Activated B cell treated with CpG ODN at 0.5 μM for 24 hours (primary cell): ENCODE results near the gene CCDC7. TPM values are rescaled to one million over a fixed set of nuclear protein-coding genes. Genes with fewer than 3 reads are reported as not detected.

ENCODE experiments used
- ATAC-seq: fragments of 200-7000 bp; cut with Tn5 transposase; one replicate; pipeline ENCODE4 v1.10.0; 2021; ENCODE audit warnings: low read depth, mild to moderate bottlenecking, moderate library complexity
- CTCF ChIA-PET: fragments of 350-600 bp; sonication (Branson Sonifier 250); formaldehyde crosslinking; loops from one replicate; lab custom pipeline; 2021; ENCODE audit warnings: antibody characterized with exemption; lab: Charles Lee
- POLR2A ChIA-PET: fragments of 350-600 bp; sonication (Branson Sonifier 250); formaldehyde crosslinking; loops from one replicate; lab custom pipeline; 2021; ENCODE audit warnings: antibody characterized with exemption; lab: Charles Lee
- DNase-seq: peaks from one replicate; pipeline ENCODE4 v3.0.0; 2022
- H3K27ac Mint-ChIP-seq: one replicate; pipeline ENCODE4 v1.8.0; 2020; ENCODE audit warnings: mixed read lengths
- H3K27me3 Mint-ChIP-seq: one replicate; pipeline ENCODE4 v1.8.0; 2021; ENCODE audit warnings: mixed read lengths
- H3K36me3 Mint-ChIP-seq: one replicate; pipeline ENCODE4 v1.8.0; 2021; ENCODE audit warnings: low read depth, mixed read lengths
- H3K4me1 Mint-ChIP-seq: one replicate; pipeline ENCODE4 v1.8.0; 2021; ENCODE audit warnings: mixed read lengths
- H3K4me3 Mint-ChIP-seq: one replicate; pipeline ENCODE4 v1.8.0; 2020; ENCODE audit warnings: mild to moderate bottlenecking, mixed read lengths
- H3K9me3 Mint-ChIP-seq: one replicate; pipeline ENCODE4 v1.8.0; 2020; ENCODE audit warnings: mixed read lengths
- intact Hi-C: fragments of 100-400 bp; cut with micrococcal nuclease; formaldehyde crosslinking; loops from one replicate; pipeline ENCODE4 v1.15.1; 2024
- total RNA-seq: library from RNA; stranded (reverse); gene quantifications from 2 replicates; pipeline ENCODE4 v1.2.3, GENCODE V29; 2022
- TF ChIP-seq, protein P1 (sequence below): fragments of 200-600 bp; IDR thresholded peaks from one replicate; pipeline ENCODE4 v1.8.0; 2022; ENCODE audit warnings: antibody characterized with exemption, mild to moderate bottlenecking

The CCDC7 gene
- total RNA-seq, 1 donor from 2014 or later, result 20.0 TPM

- TF ChIP-seq, protein P1, sequence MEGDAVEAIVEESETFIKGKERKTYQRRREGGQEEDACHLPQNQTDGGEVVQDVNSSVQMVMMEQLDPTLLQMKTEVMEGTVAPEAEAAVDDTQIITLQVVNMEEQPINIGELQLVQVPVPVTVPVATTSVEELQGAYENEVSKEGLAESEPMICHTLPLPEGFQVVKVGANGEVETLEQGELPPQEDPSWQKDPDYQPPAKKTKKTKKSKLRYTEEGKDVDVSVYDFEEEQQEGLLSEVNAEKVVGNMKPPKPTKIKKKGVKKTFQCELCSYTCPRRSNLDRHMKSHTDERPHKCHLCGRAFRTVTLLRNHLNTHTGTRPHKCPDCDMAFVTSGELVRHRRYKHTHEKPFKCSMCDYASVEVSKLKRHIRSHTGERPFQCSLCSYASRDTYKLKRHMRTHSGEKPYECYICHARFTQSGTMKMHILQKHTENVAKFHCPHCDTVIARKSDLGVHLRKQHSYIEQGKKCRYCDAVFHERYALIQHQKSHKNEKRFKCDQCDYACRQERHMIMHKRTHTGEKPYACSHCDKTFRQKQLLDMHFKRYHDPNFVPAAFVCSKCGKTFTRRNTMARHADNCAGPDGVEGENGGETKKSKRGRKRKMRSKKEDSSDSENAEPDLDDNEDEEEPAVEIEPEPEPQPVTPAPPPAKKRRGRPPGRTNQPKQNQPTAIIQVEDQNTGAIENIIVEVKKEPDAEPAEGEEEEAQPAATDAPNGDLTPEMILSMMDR, result no peak
- Mint-ChIP-seq H3K27me3 (no peaks in the 10 kb centered on the region), H3K4me3 (no peak overlapping the region), H3K9me3 (peaks cover 20% of the 10 kb centered on the region), H3K27ac (no peak overlapping the region), H3K4me1 (no peaks in the 10 kb centered on the region), H3K36me3 (peaks cover 9% of the 10 kb centered on the region)
- CTCF ChIA-PET, result no interaction called here
- DNase-seq (no peak), ATAC-seq (no peak)
- intact Hi-C loops, result no loop called here
- POLR2A ChIA-PET, result no interaction called here
Measured at GRCh38 chr10:32680803-32681557, 235.0 kb downstream of the CCDC7 start.

DNA sequence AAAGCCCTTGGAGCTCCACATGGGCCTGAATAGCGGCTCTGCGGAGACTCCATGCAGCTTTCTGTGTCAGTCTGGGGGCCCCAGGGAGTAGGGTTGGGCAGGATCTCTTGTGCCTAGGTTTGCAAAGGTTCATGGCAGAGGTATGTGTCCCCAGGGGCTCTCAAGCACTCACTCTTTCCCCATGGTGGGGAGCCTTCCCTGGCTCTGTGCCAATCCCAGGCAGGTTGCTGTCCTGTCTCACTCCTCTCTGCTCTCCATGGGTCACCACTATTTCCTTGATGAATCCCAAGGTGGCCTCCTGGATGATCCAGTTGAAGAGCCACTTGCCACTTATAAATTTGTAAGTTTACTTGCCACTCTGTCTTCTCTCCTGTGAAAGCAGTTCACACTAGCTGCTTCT, 238.4 kb downstream of the CCDC7 start:
- no peak for DNase-seq
- Mint-ChIP-seq H3K4me3 (no peak overlapping the region), H3K36me3 (peaks cover 2% of the 10 kb centered on the region), H3K27me3 (no peaks in the 10 kb centered on the region), H3K9me3 (peaks cover 12% of the 10 kb centered on the region), H3K4me1 (no peaks in the 10 kb centered on the region), H3K27ac (no peak overlapping the region)
- ChIA-PET POLR2A (no interaction called here), CTCF (no interaction called here)
- no peak for ATAC-seq
- intact Hi-C loops, result no loop called here
- TF ChIP-seq, protein P1, result no peak

DNA sequence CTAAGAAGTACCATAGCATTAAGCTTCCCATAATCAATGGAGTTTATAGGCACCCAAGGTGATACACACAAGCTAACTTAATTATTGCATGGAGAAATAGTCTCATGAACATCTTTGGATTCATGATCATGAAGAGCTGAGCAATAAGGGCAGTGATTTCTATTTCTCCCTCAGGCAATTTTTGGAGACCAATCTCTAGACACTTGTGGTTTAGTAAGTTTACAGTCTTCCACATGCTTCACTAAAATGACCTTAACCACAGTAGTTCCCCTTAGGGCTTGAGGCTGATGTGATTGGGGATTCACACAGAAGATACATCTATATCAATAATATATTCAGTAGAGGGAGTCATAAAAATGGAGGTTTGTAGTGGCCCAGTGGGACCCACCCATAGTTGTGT, 241.2 kb downstream of the CCDC7 start:
- TF ChIP-seq, protein P1, result no peak
- ATAC-seq, result no peak

GRCh38 chr10:32687546-32687945, 241.6 kb downstream of the CCDC7 start:
- Mint-ChIP-seq H3K27me3 (no peaks in the 10 kb centered on the region), H3K4me1 (no peaks in the 10 kb centered on the region), H3K4me3 (no peak overlapping the region), H3K27ac (no peak overlapping the region), H3K9me3 (peaks cover 8% of the 10 kb centered on the region), H3K36me3 (peaks cover 2% of the 10 kb centered on the region)
- intact Hi-C loops, result no loop called here
- POLR2A ChIA-PET, result no interaction called here
- no peak for DNase-seq
- no peak for ATAC-seq
- CTCF ChIA-PET, result no interaction called here
- TF ChIP-seq, protein P1, result no peak

More for the DNA sequence above, 241.2 kb downstream of the CCDC7 start:
- H3K27ac Mint-ChIP-seq, result no peak overlapping the region
- no peaks in the 10 kb centered on the region for H3K4me1 Mint-ChIP-seq
- DNase-seq, result no peak
- H3K27me3 Mint-ChIP-seq, result no peaks in the 10 kb centered on the region
- peaks cover 2% of the 10 kb centered on the region for H3K36me3 Mint-ChIP-seq
- ChIA-PET CTCF (no interaction called here), POLR2A (no interaction called here)
- intact Hi-C loops, result no loop called here
- peaks cover 11% of the 10 kb centered on the region for H3K9me3 Mint-ChIP-seq
- H3K4me3 Mint-ChIP-seq, result no peak overlapping the region

GRCh38 chr10:32692174-32692573, 246.2 kb downstream of the CCDC7 start:
- DNase-seq, result no peak
- no peak overlapping the region for H3K4me3 Mint-ChIP-seq
- ChIA-PET POLR2A (no interaction called here), CTCF (no interaction called here)
- H3K9me3 Mint-ChIP-seq, result peaks cover 2% of the 10 kb centered on the region
- ATAC-seq, result no peak
- H3K27ac Mint-ChIP-seq, result no peak overlapping the region
- no peaks in the 10 kb centered on the region for H3K4me1 Mint-ChIP-seq
- TF ChIP-seq, protein P1, result no peak
- H3K36me3 Mint-ChIP-seq, result peaks cover 7% of the 10 kb centered on the region
- no peaks in the 10 kb centered on the region for H3K27me3 Mint-ChIP-seq
- intact Hi-C loops, result no loop called here
